Ishikawa (cell line): ENCODE data around the gene RTTN.

ENCODE experiments used
- CEBPB ChIP-seq: IDR thresholded peaks from 2 replicates; pipeline ENCODE4 v1.6.1; 2012
- CREB1 ChIP-seq: IDR thresholded peaks from 2 replicates; pipeline ENCODE4 v1.6.1; 2012; ENCODE audit warnings: low read depth
- EGR1 ChIP-seq: IDR thresholded peaks from 2 replicates; pipeline ENCODE4 v1.6.1; 2012
- EP300 ChIP-seq: IDR thresholded peaks from 2 replicates; pipeline ENCODE4 v1.6.1; 2012; ENCODE audit warnings: borderline replicate concordance
- FOXM1 ChIP-seq: IDR thresholded peaks from 2 replicates; pipeline ENCODE4 v1.6.1; 2012; ENCODE audit warnings: low read depth, borderline replicate concordance
- MAX ChIP-seq: IDR thresholded peaks from 2 replicates; pipeline ENCODE4 v1.6.1; 2012
- NFIC ChIP-seq: IDR thresholded peaks from 2 replicates; pipeline ENCODE4 v1.6.1; 2012
- RAD21 ChIP-seq: IDR thresholded peaks from 2 replicates; pipeline ENCODE4 v1.6.1; 2012; ENCODE audit warnings: low read depth
- REST ChIP-seq: IDR thresholded peaks from 2 replicates; pipeline ENCODE4 v1.6.1; 2012; ENCODE audit warnings: low read depth, mild to moderate bottlenecking
- TAF1 ChIP-seq: IDR thresholded peaks from 2 replicates; pipeline ENCODE4 v1.6.1; 2012; ENCODE audit warnings: low read depth, mild to moderate bottlenecking
- TCF12 ChIP-seq: IDR thresholded peaks from 2 replicates; pipeline ENCODE4 v1.6.1; 2012; ENCODE audit warnings: low read depth
- USF1 ChIP-seq: IDR thresholded peaks from 2 replicates; pipeline ENCODE4 v1.6.1; 2012
- YY1 ChIP-seq: IDR thresholded peaks from 2 replicates; pipeline ENCODE4 v1.6.1; 2012; ENCODE audit warnings: low read depth

GRCh38 chr18:70124139-70124538 is 81.3 kb downstream of the RTTN start:
- TF ChIP-seq REST (no peak), USF1 (no peak), TAF1 (no peak), YY1 (no peak), RAD21 (no peak), NFIC (no peak), EGR1 (no peak), TCF12 (no peak), MAX (no peak), FOXM1 (no peak), CREB1 (no peak), CEBPB (no peak), EP300 (no peak)
